ENCODE measurements around the gene SH2D4B.

GRCh38 chr10:80614576-80615416, 77.1 kb downstream of the SH2D4B start:
- TF ChIP-seq POLR2A (IDR thresholded peaks at IDR 0.05) (no peak), CTCF (IDR thresholded peaks at IDR 0.05) (no peak)
